Panc1 (cell line): ENCODE data around the gene ZKSCAN8. TPM values are rescaled to one million over a fixed set of nuclear protein-coding genes. Genes with fewer than 3 reads are reported as not detected.

ENCODE experiments used
- ATAC-seq: fragments of 200-7000 bp; cut with Tn5 transposase; 2 replicates; pipeline ENCODE4 v1.9.1; 2020; ENCODE audit warnings: mild to moderate bottlenecking, moderate library complexity
- BruUV-seq: library from RNA; stranded (reverse); fragments of 400-500 nt; replicated peaks from 2 replicates; lab custom pipeline; 2021; lab: Mats Ljungman, UMichigan
- CTCF ChIA-PET: fragments of 300-600 bp; sonication (Branson Sonifier 250); formaldehyde crosslinking; loops from one replicate; lab custom pipeline; 2022; ENCODE audit warnings: antibody characterized with exemption; lab: Charles Lee
- POLR2A ChIA-PET: fragments of 300-600 bp; sonication (Branson Sonifier 250); formaldehyde crosslinking; loops from one replicate; lab custom pipeline; 2022; ENCODE audit warnings: antibody characterized with exemption; lab: Charles Lee
- DNase-seq: peaks from one replicate; pipeline ENCODE4 v3.0.0-alpha.2; 2010; ENCODE audit warnings: low read depth, low spot score
- H3K27ac ChIP-seq: 2 replicates; pipeline ENCODE4 v1.5.1; 2011; ENCODE audit warnings: mild to moderate bottlenecking, low read length, inconsistent platforms
- H3K27me3 ChIP-seq: fragments of 200-500 bp; sonication (Bioruptor generic); 2 replicates; pipeline ENCODE4 v1.6.0; 2014; ENCODE audit warnings: low read length, inconsistent platforms; ENCODE audit not compliant: control insufficient read depth, insufficient read depth
- H3K36me3 ChIP-seq: fragments of 200-500 bp; sonication (Bioruptor generic); 2 replicates; pipeline ENCODE4 v1.5.1; 2014; ENCODE audit warnings: inconsistent platforms, mild to moderate bottlenecking, low read length, moderate library complexity; ENCODE audit not compliant: control insufficient read depth, insufficient read depth
- H3K4me1 ChIP-seq: 2 replicates; pipeline ENCODE4 v1.5.1; 2011; ENCODE audit warnings: inconsistent platforms, mild to moderate bottlenecking, low read length, moderate library complexity; ENCODE audit not compliant: control insufficient read depth, insufficient read depth
- H3K4me3 ChIP-seq, 2 experiments: 2 replicates each; pipeline ENCODE4 v1.5.1; 2011 to 2012; ENCODE audit warnings: low read depth in 2 of 2, low read length in 2 of 2, mild to moderate bottlenecking in 2 of 2, inconsistent platforms in 1 of 2, moderate library complexity in 1 of 2
- H3K9me3 ChIP-seq: fragments of 200-500 bp; sonication (Bioruptor generic); 2 replicates; pipeline ENCODE4 v1.5.1; 2014; ENCODE audit warnings: low read depth, mild to moderate bottlenecking, inconsistent platforms, low read length, moderate library complexity; ENCODE audit not compliant: control insufficient read depth, insufficient read depth
- CTCF ChIP-seq: fragments of 450-650 bp; IDR thresholded peaks from 2 replicates; pipeline ENCODE4 v1.5.1; 2017; ENCODE audit warnings: mild to moderate bottlenecking
- POLR2AphosphoS5 ChIP-seq: IDR thresholded peaks from 2 replicates; pipeline ENCODE4 v1.6.1; 2012; ENCODE audit warnings: mild to moderate bottlenecking, low read depth, low read length, moderate library complexity
- REST ChIP-seq, 2 experiments: IDR thresholded peaks; 2 replicates each; pipeline ENCODE4 v1.6.1; 2011 to 2012; ENCODE audit warnings: low read depth in 2 of 2, control low read depth in 1 of 2, low read length in 1 of 2, mild to moderate bottlenecking in 1 of 2, moderate library complexity in 1 of 2; ENCODE audit not compliant: insufficient read depth in 1 of 2
- SIN3A ChIP-seq: IDR thresholded peaks from 2 replicates; pipeline ENCODE4 v1.6.1; 2012; ENCODE audit warnings: low read depth, mild to moderate bottlenecking, low read length, moderate library complexity, borderline replicate concordance; ENCODE audit not compliant: insufficient read depth
- TCF7L2 ChIP-seq: IDR thresholded peaks from 2 replicates; pipeline ENCODE4 v1.6.1; 2011; ENCODE audit warnings: mild to moderate bottlenecking, low read depth, low read length, inconsistent platforms
- in situ Hi-C: cut with HindIII; loops from 2 replicates; pipeline ENCODE4 v1.10.0; 2016; ENCODE audit warnings: low sequenced_read_pairs, low pct_unique_long_range_greater_than_20kb
- intact Hi-C: fragments of 100-400 bp; cut with micrococcal nuclease; formaldehyde crosslinking; loops from one replicate; pipeline ENCODE4 v1.10.0; 2022; ENCODE audit not compliant: unreplicated experiment
- total RNA-seq: library from RNA; stranded (reverse); gene quantifications from one replicate; pipeline ENCODE4 v1.2.1, GENCODE V29; 2021; ENCODE audit not compliant: unreplicated experiment

Gene ZKSCAN8
- total RNA-seq, 1 experiment from 2014 or later, result 18.4 TPM

- ChIA-PET POLR2A (no interaction called here), CTCF (no interaction called here)
- no peak overlapping the region for H3K27ac ChIP-seq
- no TSS peak for BruUV-seq
- H3K9me3 ChIP-seq, result peaks cover 9% of the 10 kb centered on the region; the same call in 1 of the 2 replicates
- H3K36me3 ChIP-seq, result peaks cover 9% of the 10 kb centered on the region; the same call in 1 of the 2 replicates
- in situ Hi-C loops, result no loop called here
- ATAC-seq (no peak), DNase-seq (no peak)
- no peak overlapping the region for H3K4me3 ChIP-seq
- TF ChIP-seq POLR2AphosphoS5 (no peak), TCF7L2 (no peak), REST (IDR thresholded peaks at IDR 0.05; ENCODE audit: insufficient read depth in 1 of 2, low read depth in 2 of 2, low read length in 1 of 2) (no peak), CTCF (no peak), SIN3A (no peak)
- no peaks in the 10 kb centered on the region for H3K4me1 ChIP-seq
- intact Hi-C loops, result no loop called here
- H3K27me3 ChIP-seq, result no peaks in the 10 kb centered on the region
Observed at GRCh38 chr6:28159029-28159607, 17.4 kb downstream of the ZKSCAN8 start.

GRCh38 chr6:28160233-28160632 lies 18.6 kb downstream of the ZKSCAN8 start:
- ATAC-seq (no peak), DNase-seq (no peak)
- Histone ChIP-seq H3K36me3 (peaks cover 3% of the 10 kb centered on the region; the same call in 1 of the 2 replicates), H3K4me1 (no peaks in the 10 kb centered on the region), H3K9me3 (no peaks in the 10 kb centered on the region; the same call in 1 of the 2 replicates), H3K4me3 (no peak overlapping the region), H3K27me3 (no peaks in the 10 kb centered on the region), H3K27ac (no peak overlapping the region)
- no TSS peak for BruUV-seq
- TF ChIP-seq CTCF, result no peak
- TF ChIP-seq POLR2AphosphoS5, result no peak
- TF ChIP-seq TCF7L2, result no peak
- no peak for TF ChIP-seq SIN3A
- TF ChIP-seq REST (IDR thresholded peaks at IDR 0.05; ENCODE audit: insufficient read depth in 1 of 2, low read depth in 2 of 2, low read length in 1 of 2), result no peak
- in situ Hi-C loops, result no loop called here
- intact Hi-C loops, result no loop called here
- POLR2A ChIA-PET, result no interaction called here
- CTCF ChIA-PET, result no interaction called here
